ENCODE results near the gene ADAMTS15.

ADAMTS15 gene

GRCh38 chr11:130423541-130424142, 24.8 kb upstream of the ADAMTS15 start:
- TF ChIP-seq, protein P1, sequence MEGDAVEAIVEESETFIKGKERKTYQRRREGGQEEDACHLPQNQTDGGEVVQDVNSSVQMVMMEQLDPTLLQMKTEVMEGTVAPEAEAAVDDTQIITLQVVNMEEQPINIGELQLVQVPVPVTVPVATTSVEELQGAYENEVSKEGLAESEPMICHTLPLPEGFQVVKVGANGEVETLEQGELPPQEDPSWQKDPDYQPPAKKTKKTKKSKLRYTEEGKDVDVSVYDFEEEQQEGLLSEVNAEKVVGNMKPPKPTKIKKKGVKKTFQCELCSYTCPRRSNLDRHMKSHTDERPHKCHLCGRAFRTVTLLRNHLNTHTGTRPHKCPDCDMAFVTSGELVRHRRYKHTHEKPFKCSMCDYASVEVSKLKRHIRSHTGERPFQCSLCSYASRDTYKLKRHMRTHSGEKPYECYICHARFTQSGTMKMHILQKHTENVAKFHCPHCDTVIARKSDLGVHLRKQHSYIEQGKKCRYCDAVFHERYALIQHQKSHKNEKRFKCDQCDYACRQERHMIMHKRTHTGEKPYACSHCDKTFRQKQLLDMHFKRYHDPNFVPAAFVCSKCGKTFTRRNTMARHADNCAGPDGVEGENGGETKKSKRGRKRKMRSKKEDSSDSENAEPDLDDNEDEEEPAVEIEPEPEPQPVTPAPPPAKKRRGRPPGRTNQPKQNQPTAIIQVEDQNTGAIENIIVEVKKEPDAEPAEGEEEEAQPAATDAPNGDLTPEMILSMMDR (IDR thresholded peaks at IDR 0.05; ENCODE audit: insufficient read depth, low read depth, low read length, missing control alignments) = no peak
- DNase-seq (ENCODE audit: low read depth) = no peak
- H3K4me3 ChIP-seq (ENCODE audit: low read length) = no peak overlapping the region

- no peak overlapping the region for H3K4me3 ChIP-seq (ENCODE audit: low read length)
- DNase-seq (ENCODE audit: low read depth) = no peak
- TF ChIP-seq, protein P1 (IDR thresholded peaks at IDR 0.05; ENCODE audit: insufficient read depth, low read depth, low read length, missing control alignments) = no peak
These were observed 23.8 kb upstream of the ADAMTS15 start for GRCh38 chr11:130424613-130425140.

DNA sequence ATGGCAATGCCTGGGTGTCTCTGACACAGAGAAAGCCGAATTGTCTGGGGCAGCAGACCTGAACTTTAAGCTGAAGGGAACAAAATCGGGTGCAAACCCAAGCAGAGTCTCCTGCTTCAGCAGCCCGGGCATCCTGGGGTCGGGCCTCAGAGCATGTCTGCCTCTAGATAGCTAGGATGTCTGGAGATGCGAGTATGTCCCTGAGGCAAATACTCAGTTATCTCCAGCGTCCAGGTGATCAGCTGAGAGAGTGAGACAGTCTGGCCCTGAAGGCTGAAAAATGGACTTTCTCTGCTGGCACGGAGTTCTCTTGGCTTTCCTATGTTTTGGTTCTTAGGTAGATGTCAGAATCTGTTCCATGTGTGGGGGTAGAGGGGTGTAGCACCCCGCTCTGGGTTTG, 23.3 kb upstream of the ADAMTS15 start:
- TF ChIP-seq, protein P1 (IDR thresholded peaks at IDR 0.05; ENCODE audit: insufficient read depth, low read depth, low read length, missing control alignments) = no peak
- DNase-seq (ENCODE audit: low read depth) = no peak
- H3K4me3 ChIP-seq (ENCODE audit: low read length) = no peak overlapping the region

- TF ChIP-seq, protein P1 (IDR thresholded peaks at IDR 0.05; ENCODE audit: insufficient read depth, low read depth, low read length, missing control alignments) = no peak
- no peak overlapping the region for H3K4me3 ChIP-seq (ENCODE audit: low read length)
- DNase-seq (ENCODE audit: low read depth) = no peak
These were observed 22.1 kb upstream of the ADAMTS15 start for GRCh38 chr11:130426223-130426836.

- H3K4me3 ChIP-seq (ENCODE audit: low read length) = no peak overlapping the region
- TF ChIP-seq, protein P1 (IDR thresholded peaks at IDR 0.05; ENCODE audit: insufficient read depth, low read depth, low read length, missing control alignments) = no peak
- DNase-seq (ENCODE audit: low read depth) = no peak
These were observed 21.6 kb upstream of the ADAMTS15 start for GRCh38 chr11:130426837-130427341.

DNA sequence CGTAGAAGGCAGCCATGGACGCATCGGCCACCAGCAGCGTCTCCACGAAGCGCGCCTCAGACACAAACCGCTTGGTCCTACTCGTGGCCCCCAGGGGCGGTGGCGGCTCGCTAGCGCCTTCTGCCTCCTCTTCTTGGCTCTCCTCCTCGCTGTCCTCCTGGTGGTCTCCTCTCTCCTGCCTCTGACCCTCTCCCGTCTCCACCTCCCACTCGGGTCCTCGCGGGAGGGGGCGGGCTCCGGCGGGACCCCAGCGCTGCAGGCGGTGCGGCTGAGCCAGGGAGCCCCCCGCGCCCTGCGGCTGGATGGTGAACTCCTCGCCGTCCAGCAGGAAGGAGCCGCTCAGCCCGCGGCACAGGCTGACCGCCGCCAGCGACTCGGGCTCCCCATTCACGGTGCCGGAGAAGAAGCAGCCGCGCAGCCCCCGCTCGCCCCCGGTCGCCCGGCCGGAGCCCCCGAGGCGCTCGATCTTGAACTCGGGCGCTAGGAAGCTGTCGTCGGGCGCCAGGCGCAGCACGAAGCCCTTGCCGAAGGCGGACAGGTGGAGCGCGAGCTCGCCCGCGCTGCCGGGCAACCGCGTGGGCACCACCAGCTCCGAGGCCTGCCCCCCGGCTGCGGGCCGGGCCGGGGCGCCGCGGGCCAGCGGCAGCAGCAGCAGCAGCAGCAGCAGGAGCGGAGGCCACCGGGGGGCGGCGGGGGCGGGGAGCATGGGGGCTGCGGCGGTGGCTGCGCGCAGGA, 20.7 kb upstream of the ADAMTS15 start:
- H3K4me3 ChIP-seq (ENCODE audit: low read length) = no peak overlapping the region
- no peak for DNase-seq (ENCODE audit: low read depth)
- TF ChIP-seq, protein P1 (IDR thresholded peaks at IDR 0.05; ENCODE audit: insufficient read depth, low read depth, low read length, missing control alignments) = no peak
